BE2C (cell line): ENCODE data around the gene VPS25.

ENCODE experiments used
- DNase-seq: peaks from one replicate; pipeline ENCODE4 v3.0.0-alpha.2; 2020
- H3K27me3 ChIP-seq: fragments of 250-450 bp; sonication (Bioruptor Pico); 2 replicates; pipeline ENCODE4 v1.5.1; 2020; ENCODE audit warnings: mild to moderate bottlenecking
- H3K36me3 ChIP-seq: fragments of 250-450 bp; sonication (Bioruptor Pico); 2 replicates; pipeline ENCODE4 v1.5.1; 2020; ENCODE audit warnings: mild to moderate bottlenecking
- H3K4me1 ChIP-seq: fragments of 250-450 bp; sonication (Bioruptor Pico); 2 replicates; pipeline ENCODE4 v1.5.1; 2020
- H3K4me3 ChIP-seq: 2 replicates; pipeline ENCODE4 v1.5.1; 2011; ENCODE audit warnings: low read depth, low read length
- H3K9me3 ChIP-seq: fragments of 250-450 bp; sonication (Bioruptor Pico); 2 replicates; pipeline ENCODE4 v1.5.1; 2020
- CTCF ChIP-seq: IDR thresholded peaks from 2 replicates; pipeline ENCODE4 v1.5.1; 2012; ENCODE audit warnings: mild to moderate bottlenecking, low read depth, low read length

VPS25 gene

DNA sequence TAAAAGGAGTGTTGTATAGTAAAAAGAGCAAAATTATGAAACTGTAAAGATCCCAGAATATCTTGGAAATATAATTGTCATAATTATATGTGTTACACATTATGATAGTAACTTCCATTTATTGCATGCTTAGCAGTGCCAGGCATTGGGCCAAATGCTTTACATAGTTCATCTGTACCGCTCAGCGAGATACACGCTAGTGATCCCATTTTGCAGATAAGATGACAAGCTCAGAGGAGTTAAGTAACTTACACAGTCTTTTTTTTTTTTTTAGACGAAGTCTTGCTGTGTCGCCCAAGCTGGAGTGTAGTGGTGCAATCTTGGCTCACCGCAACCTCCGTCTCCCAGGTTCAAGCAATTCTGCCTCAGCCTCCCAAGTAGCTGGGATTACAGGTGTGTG lies 21.6 kb upstream of the VPS25 start:
- DNase-seq, result no peak
- Histone ChIP-seq H3K27me3 (no peaks in the 10 kb centered on the region), H3K36me3 (no peaks in the 10 kb centered on the region), H3K9me3 (no peaks in the 10 kb centered on the region), H3K4me1 (no peaks in the 10 kb centered on the region), H3K4me3 (no peak overlapping the region)
- TF ChIP-seq CTCF, result no peak

GRCh38 chr17:42754782-42755181 lies 18.5 kb upstream of the VPS25 start:
- no peaks in the 10 kb centered on the region for H3K27me3 ChIP-seq
- H3K4me3 ChIP-seq, result no peak overlapping the region
- no peak for DNase-seq
- H3K4me1 ChIP-seq, result no peaks in the 10 kb centered on the region
- no peaks in the 10 kb centered on the region for H3K9me3 ChIP-seq
- H3K36me3 ChIP-seq, result no peaks in the 10 kb centered on the region
- no peak for TF ChIP-seq CTCF

DNA sequence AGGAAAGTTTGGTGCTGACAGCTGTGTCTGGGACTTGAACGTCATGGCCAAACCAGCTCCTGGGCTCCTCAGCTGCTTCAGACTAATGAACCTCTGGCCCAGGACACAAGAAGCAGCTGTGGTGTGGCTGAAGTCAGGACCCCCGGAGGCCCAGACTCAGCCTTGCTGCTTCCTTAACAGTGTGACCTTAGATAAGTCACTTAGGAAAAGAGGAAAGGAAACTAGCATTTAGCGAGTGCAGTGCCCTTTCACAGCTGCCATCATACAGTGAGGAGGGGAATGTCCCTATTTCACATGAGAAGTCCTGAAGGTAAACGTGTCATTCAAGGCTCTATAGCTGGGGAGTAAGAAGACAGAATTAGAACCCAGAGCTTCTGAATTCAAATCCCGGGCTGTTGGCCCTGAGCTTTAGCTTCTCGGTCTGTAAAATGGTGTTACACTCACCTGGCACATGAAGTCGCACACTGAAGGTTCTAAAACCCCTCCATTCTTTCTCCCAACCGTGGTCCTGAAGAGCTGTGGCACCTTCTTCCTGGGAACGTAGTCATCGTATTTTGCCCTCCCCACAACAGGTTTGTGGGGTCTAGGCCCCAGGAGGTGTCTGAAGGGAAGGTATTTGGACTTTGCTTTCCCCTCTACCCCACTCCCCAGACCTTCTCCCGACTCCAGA lies 13.1 kb upstream of the VPS25 start:
- no peaks in the 10 kb centered on the region for H3K9me3 ChIP-seq
- H3K4me3 ChIP-seq, result no peak overlapping the region

DNA sequence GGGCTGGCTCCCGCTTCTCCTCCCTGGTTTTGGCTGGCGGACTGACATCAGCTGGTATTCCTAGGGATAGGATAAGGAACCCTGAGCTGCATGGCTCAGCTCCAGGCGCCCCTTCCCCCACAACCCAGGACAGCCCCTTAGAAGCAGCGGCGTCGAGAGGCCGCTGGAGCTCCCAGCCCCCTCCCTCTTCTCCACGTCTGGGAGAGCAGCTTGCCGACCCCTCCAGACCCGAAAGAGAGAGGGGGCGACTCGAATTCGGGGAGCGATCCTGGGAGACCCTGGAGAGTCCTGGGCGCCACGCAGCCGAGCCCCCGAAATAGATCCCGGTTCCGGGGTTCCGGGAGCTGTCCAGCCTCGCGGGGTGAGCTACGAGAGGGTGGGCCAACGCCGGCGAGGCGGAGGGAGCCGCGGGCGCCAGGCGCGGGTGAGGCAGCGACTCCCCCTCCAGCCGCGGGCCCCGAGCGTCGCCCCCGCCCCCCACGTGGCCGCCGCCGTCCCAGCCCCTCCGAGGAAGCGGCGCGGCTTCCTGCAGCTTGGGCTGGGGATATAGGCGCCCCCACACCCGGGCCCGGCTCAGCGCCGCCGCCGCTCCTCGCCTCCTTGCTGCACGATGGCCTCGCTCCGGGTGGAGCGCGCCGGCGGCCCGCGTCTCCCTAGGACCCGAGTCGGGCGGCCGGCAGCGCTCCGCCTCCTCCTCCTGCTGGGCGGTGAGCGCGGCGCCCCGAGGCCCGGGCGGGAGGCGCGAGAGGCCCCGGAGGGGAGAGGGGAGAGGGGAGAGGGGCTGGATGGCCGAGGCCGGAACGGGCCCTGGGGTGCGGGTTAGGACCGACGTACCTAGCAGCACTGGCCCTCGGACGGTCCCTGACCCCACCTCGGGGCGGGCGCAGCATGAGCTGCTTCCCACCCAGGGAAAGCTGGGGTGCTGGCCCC lies 12.3 kb upstream of the VPS25 start, which contains the start of gene RAMP2:
Gene RAMP2, plus strand, starts transcription at position 576 of the 930 bp plus-strand sequence. Its CDS starts 35 bp downstream, at position 611.
- peak; percentile 51 for DNase-seq
- peaks cover 9% of the 10 kb centered on the region for H3K4me1 ChIP-seq

More for the DNA sequence above, 13.1 kb upstream of the VPS25 start:
- Histone ChIP-seq H3K27me3 (peaks cover 12% of the 10 kb centered on the region), H3K36me3 (no peaks in the 10 kb centered on the region), H3K4me1 (peaks cover 9% of the 10 kb centered on the region)
- no peak for DNase-seq
- TF ChIP-seq CTCF, result no peak

GRCh38 chr17:42761638-42762037 lies 11.6 kb upstream of the VPS25 start:
- Histone ChIP-seq H3K36me3 (no peaks in the 10 kb centered on the region), H3K4me3 (peak overlapping the region; percentile 29), H3K9me3 (no peaks in the 10 kb centered on the region), H3K4me1 (peaks cover 9% of the 10 kb centered on the region), H3K27me3 (peaks cover 12% of the 10 kb centered on the region)
- no peak for DNase-seq
- no peak for TF ChIP-seq CTCF

More for the DNA sequence above, 12.3 kb upstream of the VPS25 start, which contains the start of gene RAMP2:
- peak within 1 kb of the TSS; percentile 29 for H3K4me3 ChIP-seq
- no peaks in the 10 kb centered on the region for H3K9me3 ChIP-seq
- H3K36me3 ChIP-seq, result no peaks in the 10 kb centered on the region
- H3K27me3 ChIP-seq, result peaks cover 12% of the 10 kb centered on the region
- no peak for TF ChIP-seq CTCF
